HepG2 (cell line): ENCODE results near the gene UBE2H.

ENCODE experiments used
- CTCF ChIP-seq: sonication (generic); formaldehyde crosslinking; IDR thresholded peaks from 2 replicates; pipeline ENCODE4 v1.5.0; 2020; ENCODE audit warnings: mild to moderate bottlenecking, missing genetic modification reagents, moderate library complexity
- ZNF207 ChIP-seq: fragments of 450-650 bp; IDR thresholded peaks from 2 replicates; pipeline ENCODE4 v1.6.1; 2016; ENCODE audit warnings: antibody characterized with exemption, borderline replicate concordance

- no peak for TF ChIP-seq ZNF207
- TF ChIP-seq CTCF (CRISPR knock-in tag) = no peak
Measured at GRCh38 chr7:129793506-129794310, 159.1 kb downstream of the UBE2H start.
